GM19397 (cell line): ENCODE measurements around the gene SLA2.
"Not testable (repeated sequence)": the region's sequence is repeated elsewhere in the genome, so short reads cannot be mapped to it uniquely, and the experiment has no call there.

Experiments
- ATAC-seq: cut with Tn5 transposase; IDR thresholded peaks from one replicate; pipeline ENCODE4 v1.9.1; 2021; ENCODE audit warnings: mild to moderate bottlenecking, moderate library complexity; ENCODE audit not compliant: unreplicated experiment

The SLA2 gene, protein sequence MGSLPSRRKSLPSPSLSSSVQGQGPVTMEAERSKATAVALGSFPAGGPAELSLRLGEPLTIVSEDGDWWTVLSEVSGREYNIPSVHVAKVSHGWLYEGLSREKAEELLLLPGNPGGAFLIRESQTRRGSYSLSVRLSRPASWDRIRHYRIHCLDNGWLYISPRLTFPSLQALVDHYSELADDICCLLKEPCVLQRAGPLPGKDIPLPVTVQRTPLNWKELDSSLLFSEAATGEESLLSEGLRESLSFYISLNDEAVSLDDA

DNA sequence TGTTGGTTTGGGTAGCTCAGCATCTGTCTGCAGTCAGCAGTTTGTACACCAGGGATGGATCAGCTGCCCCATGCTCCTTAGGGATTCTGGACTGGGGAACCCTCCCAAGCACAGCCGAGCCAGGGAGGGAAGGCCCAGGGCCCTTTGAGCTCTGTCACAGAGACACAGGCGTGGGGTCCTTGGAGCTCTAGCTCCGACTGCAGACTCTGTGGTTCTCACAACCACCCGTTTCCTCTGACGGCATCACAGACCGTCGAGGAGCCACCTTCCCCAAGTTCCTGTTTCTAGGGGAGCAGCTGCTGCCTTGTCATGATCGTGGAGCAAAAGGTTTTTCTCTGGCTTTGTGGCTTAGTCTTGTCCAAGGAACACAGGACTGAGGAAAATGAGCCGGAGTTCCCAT lies at the start of gene SLA2:
Gene SLA2 (minus strand): TSS at position 199 of the 400 bp plus-strand sequence. CDS start 4,861 bp downstream, outside the sequence.
- no peak for ATAC-seq

DNA sequence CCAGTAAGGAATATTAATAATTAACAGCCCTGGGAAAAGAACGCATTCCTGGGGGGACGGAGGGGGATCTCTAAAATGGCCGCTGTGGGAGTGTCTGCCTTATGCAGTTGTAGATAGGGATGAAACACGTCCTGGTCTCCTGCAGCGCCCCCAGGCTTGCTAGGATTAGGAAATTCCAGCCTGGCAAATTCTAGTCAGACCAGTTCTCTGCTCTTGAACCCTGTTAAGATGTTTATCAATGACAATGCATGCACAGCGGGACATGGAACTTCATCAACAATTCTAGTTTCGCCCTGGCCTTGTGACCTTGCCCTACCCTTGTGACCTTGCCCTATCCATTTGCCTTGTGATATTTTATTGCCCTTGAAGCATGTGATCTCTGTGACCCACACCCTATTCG lies 49.5 kb upstream of the SLA2 start:
- ATAC-seq = not testable (repeated sequence)

DNA sequence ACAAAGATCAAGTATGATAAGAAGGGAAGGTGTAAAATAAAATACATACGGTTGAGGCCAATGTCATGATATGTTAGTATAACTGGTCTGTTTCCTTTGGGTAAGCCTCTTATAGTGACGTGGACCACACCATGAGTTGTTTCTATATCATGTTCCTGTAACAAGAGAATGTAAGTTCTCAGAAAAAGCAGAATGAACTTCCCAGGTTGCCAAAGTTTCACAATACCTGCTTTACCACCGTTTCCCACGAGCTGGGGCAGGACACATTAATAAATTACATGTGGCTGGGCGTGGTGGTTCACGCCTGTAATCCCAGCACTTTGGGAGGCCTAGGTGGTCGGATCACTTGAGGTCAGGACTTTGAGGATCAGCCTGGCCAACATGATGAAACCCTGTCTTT lies 42.6 kb upstream of the SLA2 start:
- ATAC-seq = no peak

DNA sequence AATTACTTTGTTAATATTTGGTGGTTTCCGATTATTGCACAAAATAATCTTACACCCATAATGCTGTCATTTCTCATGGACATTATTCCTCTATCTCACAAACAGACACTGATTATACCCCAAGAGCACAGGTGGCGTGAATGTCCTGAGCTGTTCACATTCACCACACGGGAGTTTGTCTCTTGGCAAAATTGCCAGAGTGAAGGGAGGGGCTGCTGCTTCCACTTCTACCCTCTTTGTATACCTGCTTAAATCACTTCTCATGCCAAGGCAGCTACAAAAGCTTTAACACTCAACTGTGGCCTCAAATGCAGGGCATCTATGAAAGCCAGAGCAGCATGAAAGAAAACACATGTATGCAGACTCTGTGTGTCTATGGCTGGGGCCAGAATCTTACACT lies 41.9 kb upstream of the SLA2 start:
- no peak for ATAC-seq

DNA sequence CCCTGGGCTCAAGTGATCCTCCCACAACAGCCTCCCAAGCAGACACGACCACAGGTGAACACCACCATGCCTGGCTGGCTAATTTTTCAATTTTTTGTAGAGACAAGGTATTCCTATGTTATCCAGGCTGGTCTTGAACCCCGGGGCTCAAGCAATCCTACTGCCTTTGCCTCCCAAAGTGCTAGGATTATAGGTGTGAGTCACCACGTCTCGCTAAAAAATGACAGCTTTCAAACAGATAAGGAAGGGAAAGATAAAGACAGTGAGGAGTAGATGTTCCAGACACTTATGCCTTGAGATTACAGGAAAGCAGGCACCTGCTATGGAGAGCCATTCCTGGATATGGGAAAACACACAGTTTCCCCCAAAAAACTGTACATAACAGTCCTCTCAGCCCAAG lies 40.9 kb upstream of the SLA2 start:
- ATAC-seq = no peak

DNA sequence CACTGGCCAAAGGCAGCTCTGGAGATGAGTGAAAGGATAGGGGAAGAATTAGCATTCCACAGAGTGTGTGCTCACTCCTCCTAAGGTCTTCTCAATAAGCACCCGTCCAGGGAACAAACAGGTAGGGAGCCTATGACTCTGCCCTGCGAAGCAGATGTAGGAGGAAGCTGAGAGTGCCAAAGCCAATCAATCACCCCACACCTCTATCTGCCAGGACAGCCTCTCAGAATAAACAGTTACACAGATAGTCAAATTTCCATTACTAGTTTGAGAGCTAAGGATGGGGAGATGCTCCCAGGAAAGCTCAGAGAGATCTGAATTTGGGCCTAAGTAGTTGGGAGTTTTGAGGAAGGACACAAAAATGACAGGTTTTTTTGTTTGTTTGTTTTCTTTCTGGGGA lies 40.5 kb upstream of the SLA2 start:
- no peak for ATAC-seq

DNA sequence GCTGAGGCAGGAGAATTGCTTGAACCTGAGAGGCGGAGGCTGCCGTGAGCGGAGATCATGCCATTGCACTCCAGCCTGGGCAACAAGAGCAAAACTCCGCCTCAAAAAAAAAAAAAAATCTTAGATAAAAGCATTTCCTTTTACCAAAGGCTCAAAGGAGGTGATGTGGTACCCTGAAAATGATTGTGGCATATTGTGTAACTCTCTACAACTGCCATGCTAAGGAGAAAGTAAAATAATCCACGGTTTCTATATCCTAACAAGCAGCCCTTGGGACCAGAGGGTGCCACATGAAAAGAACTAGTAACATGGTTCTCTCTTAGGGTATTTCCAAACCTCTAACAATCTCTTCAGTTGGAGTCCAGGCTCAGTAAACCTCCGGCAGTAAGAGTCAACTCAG lies 38.8 kb upstream of the SLA2 start:
- no peak for ATAC-seq

DNA sequence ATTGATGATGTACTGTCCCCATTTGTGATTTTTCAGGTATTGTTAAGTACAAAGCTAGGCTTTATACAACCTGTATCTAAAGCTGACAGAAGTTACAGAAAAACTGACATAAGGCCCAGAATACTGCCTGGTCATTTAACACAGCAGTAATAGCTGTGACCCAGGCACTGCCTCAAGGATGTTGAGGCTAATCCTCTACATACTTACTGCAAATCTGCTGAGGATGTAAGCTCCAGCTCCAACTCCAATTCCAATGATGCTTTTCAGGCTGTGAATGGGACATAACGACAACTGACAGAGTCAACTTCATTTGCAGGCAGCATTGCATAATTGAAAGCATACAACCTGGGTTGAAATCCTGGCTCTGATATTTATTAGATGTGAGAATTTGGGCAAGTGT lies 36.3 kb upstream of the SLA2 start:
- no peak for ATAC-seq

DNA sequence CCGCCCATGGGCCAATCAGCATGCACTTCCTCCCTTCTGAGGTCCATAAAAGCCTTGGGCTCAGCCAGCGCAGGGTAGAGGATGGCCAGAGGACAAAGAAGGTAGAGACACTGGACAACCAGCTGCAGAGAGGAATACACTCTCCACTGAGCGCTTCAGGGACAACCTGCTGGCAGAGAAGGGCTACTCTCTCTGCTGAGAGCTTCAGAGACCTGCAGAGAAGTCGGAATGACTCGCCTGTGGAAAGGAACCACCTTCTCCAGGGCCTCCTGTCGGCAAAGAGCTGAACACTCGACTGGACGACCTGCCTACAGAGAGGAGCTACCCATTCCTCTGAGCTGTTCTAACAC lies 31.4 kb upstream of the SLA2 start:
- ATAC-seq = no peak

DNA sequence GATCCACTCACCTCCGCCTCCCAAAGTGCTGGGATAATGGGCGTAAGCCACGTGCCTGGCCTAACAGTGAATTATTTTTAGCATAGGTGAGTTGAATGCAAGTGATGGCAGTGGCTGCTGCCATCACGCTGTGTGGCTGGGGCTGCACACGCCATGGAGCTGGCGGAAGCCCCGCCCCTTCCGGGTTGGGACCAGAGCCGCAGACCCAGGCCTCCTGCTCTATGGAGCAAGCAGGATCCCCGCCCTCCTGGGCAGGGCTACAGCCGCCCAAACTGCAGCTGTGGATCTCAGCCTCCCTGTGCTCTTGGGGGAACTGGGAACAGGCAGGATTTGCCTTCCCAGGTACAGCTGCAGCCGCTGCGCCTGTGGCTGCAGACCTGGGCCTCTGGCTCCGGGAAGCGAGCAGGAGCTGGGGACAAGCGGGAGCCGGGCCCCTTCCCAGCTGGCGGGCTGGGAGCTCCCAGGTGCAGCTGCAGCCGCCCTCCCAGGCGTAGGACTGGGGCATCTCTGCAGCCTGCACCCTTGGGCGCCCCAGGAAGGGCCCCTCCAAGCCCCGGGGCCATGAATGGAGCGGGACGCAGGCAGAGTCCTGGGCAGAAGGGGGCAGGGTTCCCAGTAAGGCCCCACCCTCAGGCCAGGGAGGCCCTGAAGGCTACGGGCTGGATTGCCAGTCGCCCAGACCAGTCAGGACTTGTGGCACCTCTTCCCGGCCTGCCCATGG lies 30.9 kb upstream of the SLA2 start:
- no peak for ATAC-seq

DNA sequence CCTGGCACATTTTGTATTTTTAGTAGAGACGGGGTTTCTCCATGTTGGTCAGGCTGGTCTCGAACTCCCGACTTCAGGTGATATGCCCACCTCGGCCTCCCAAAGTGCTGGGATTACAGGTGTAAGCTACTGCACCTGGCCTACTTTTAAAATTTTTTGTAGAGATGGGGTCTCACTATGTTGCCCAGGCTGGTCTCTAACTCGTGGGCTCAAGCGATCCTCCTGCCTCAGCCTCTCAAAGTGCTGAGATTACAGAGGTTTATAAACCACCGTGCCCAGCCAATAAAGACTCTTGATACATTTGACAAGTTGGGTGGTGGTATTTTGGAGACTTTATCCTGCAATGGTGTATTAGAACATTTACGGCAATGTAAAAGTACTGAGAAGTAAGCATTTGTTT lies 29.5 kb upstream of the SLA2 start:
- ATAC-seq = not testable (repeated sequence)

DNA sequence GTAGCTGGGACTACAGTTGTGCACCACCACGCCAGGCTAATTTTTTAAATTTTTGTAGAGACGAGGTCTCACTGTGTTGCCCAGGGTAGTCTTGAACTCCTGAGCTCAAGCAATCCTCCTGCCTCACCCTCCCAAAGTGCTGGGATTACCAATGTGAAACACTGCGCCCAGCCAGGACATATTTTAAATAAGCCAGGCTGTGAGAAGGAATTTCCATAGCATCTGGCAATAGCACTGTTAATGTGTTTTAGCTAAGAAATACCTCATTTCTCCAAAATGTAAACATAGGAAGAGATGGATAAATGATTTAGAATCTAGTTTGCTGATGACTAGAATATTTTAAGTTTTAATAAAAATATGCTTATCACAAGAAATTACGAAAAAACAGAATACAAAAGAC lies 27.0 kb upstream of the SLA2 start:
- ATAC-seq = no peak

DNA sequence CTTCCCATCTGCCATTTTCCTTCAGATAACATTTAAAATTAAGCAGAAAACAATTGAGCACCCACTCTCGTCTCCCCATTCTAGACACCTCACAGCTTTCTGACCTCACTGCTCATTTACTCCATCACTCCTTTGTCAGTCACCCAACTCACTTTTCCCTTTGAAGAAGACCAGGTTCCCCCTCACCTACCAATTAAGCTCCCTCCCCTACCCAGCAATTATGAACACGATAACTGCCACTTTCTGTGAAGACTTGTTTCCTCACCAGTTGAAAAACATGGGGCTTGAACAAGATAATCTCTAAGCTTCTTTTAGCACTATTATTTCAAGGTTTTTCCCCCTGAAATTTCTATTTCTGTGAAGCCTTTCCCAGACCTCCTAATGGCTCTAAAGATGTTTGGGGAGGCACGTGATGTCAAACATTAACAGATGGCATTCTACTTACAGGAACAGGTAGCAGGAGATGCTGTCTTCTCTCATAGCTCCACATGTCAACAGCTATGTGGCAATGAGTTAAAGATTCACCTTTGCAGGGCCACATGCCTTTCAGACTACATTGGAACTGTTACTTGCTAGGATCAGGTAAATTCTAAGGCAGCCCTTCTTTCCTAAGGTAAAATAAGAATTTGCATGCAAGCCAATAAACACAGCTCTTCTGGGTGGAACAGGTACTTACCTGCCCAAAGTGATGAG lies 24.8 kb upstream of the SLA2 start:
- no peak for ATAC-seq

DNA sequence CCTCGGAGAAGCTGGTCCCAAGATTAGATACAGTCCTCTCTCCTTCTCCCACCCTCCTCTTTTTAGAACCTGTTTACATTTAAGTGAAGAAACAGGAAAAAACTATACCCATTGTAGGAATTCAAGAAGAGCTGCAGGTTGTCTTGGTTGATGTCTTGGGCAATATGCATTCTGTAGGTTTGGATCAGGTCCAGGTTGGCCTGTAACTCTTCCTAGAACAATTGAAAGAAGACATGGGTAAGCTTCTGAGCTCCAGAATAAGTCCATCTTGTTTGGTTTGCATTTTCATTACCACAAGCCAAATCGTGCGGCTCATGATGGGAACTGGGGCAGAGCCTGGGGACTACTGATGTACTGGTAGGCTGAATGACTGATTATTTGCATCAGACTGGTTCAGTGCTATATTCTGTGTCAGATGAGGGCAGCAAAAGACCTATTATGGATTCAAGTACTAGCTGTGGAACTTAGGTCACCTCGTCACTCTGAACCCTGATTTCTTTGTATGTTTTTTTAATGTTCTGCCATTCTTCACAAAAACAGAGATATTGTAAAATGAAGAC lies 20.3 kb upstream of the SLA2 start:
- no peak for ATAC-seq

DNA sequence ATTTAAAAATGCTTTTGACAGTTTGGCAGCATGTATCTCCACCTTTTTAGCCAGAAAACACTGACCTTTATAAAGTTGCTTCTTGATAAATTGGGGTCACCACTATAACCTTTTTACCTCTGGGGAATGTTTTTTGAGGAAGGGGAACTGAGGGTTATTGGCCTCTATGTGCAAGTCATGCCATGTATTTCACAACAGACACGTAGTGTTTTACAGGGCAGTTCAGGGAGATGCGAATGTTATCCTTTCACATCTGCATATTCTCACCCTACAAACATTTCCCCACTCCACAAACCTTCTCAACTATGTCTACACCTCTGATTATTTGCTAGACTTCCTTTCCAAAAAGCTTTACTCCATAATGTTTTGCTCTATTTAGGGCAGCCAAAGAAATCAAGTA lies 17.0 kb upstream of the SLA2 start:
- no peak for ATAC-seq

DNA sequence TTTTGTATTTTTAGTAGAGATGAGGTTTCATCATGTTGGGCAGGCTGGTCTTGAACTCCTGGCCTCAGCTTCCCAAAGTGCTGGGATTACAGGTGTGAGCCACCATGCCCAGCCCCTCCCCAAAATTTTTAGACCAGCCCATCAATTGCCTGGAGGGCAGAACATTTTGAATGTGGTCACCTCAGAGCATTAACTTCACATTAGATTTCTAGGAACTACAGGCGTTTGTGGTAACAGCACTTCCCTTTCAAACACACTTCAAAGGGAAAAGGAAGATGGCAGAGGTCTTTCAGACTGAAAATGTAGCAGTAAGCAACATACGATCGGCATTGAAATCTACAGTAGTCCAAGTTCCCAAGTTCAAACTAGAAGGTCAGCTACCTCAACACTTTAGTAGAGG lies 12.3 kb upstream of the SLA2 start:
- no peak for ATAC-seq

DNA sequence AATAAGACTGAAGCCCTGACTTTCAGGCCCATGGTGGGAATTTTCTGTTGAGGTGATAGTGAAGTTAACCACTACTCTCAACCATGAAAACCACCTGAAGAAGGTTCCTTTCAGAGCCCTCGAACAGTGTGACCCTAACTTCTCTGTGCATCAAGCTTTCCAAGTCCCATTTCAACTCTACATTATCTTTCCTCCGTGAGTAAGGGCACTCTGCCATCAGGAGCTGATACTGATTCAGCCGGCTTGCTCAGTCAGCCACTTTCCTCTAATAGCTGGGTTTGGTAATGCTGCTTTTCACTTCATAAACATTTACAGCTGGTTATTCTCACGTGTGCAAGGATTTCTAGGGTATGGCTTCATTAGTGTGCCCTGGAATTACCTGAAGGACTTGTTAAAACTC lies 10.7 kb upstream of the SLA2 start:
- no peak for ATAC-seq

DNA sequence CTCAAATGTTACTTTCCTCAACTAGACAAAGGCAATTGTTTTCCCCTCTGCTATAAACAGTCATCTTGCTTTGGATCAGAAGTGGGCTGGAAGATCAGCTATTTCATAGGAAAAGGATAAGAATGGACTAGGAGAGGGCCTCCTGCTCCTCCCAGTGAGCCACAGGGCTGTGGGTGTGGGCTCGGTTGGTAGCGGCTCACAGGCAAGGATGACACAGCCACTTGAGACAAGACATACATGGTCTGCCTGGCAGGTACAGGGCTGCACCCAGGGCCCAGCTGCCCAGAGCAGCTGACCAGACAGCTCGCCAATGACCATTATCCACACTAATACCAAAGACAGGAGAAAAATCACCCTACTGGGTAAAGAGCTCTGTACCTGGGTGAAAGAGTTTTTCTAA lies 9.0 kb upstream of the SLA2 start:
- ATAC-seq = no peak

DNA sequence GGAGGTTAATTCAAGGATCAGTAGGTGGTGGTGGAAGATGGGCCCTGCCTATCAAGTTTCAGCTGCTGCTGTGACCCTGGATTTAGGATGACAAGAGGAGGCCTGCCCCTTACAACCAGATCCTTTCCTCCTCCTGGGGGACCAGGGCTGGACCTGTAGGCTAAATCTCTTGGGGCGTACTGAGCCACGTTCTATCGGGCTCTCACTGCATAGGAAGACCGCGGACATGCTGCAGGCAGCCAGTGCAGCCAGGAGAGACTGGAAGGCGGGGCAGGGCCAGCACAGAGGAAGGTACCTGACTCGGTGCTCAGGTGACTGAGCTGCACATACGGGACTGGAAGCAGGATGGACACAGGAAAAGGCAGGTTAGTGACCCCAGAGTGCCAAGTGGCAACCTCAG lies 8.5 kb upstream of the SLA2 start:
- ATAC-seq = no peak

DNA sequence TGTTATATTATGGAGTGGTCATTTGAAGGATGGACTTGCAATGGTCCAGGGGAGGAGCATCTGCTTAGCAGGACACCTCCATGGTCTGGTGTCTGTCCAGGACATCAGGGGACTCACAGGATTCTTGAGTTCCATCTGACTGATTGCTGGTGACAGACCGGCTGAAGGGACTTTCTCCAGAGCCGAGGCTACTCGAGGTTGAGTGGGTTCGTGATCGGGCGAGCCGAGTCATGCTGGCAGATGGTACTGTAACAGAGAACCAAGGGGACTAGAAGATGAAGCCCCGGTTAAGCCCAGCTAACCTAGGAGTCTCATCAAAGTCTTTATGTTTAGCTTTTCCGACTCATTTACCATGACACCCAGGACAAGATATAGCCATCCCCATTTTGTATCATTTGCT lies 7.5 kb upstream of the SLA2 start:
- no peak for ATAC-seq

DNA sequence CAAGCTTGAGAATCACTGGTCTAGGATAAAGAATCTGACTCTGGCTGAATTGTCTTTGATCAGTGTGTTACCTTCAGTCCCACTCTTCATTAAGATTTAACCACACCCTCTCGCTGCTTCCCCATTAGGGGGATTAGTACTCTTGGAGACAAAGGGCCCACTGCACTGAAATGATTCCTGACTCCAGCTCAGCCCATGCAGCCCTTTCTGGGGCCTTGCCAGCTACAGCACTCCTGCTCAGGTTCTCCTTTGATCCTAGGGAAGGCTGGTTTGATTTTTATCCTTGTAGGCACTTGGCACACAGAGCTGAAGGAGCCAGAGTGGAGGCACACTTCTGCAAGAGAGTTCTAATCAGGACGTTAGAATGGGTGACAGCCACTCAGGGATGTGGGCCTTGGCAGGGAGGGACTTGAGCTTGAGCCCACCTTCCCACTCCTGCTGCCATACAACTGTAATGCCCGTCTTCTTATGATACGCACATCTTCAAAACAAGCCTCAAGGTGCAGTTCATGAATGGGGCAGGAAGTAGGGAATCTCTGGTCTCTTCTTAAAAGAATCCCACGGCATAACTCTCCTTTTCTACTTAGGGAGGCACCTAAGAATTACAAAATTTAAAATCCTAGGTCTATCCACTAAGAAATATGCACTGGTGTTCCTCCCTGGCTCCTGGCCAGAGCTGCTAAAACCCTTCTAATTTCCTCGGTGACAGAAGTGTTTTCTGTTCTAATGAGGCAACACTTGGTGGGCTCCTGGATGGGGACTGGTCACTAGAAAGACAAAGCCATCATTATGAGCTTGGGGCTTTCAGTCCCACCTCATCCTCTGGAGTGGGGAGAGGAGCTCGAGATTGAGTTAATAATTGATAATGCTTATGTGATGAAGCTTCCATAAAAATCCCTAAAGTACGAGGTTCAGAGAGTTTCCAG lies 1.5 kb upstream of the SLA2 start:
- no peak for ATAC-seq
